Endometrium (tissue), 2 donors: ENCODE data around the gene CCDC34.
"Not testable (repeated sequence)": the region's sequence is repeated elsewhere in the genome, so short reads cannot be mapped to it uniquely, and the experiment has no call there.

Experiments used
- FAIRE-seq: peaks from 2 replicates; lab custom pipeline; 2012; peaks lifted over from hg19 to GRCh38; lab: Jason Lieb, UNC
- donor health status: control.
- donor health status: control.

CCDC34 gene

DNA sequence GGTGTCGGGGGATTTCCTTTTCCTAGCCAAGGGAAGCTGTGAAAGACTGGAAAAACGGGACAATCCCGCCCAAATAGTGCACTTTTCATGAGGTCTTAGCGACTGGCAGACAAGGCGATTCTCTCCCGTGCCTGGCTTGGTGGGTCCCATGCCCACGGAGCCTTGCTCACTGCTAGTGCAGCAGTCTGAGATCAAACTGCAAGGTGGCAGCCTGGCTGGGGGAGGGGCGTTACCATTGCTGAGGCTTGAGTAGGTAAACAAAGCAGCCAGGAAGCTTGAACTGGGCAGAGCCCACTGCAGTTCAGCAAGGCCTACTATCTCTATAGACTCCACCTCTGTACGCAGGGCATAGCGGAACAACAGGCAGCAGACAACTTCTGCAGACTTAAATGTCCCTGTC, 41.7 kb downstream of the CCDC34 start:
- FAIRE-seq = not testable (repeated sequence)

DNA sequence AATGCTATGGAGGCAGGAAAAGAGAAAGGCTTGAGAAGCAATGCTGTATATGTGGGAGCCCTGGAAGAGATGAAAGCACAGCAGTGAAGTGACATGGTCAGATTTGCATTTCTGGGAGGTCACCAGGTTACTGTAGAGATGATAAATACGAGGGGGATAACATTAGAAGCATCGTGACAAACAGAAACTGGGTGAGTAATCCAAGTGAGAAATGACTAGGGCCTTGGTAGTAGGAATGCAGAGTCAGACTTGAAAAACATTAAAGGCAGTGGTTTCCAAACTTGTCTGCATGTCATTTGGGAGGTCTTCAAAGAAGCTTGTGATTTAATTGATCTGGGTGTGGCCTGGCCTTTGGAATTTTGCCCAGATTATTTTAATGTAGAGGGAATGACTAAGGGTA, 43.9 kb downstream of the CCDC34 start:
- no peak for FAIRE-seq

DNA sequence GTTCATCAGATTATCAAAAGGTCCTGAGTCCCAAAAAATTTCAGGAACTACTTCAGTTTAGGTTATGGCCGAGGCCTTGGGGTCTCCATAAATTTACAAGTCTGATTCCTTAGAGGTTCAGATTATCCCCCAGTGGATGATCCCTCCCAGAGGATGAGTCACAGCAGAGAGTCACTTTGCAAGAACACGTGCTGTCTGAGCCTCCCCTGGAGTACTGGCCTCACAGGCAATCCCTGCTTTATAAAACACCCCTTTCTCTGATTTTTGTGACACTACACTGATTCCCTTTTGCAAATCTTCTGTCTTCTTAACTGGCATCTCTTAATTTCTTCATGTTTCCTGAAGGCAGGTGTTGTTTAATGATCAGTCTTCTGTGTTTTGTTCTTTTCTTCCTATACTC, 45.3 kb downstream of the CCDC34 start:
- no peak for FAIRE-seq

DNA sequence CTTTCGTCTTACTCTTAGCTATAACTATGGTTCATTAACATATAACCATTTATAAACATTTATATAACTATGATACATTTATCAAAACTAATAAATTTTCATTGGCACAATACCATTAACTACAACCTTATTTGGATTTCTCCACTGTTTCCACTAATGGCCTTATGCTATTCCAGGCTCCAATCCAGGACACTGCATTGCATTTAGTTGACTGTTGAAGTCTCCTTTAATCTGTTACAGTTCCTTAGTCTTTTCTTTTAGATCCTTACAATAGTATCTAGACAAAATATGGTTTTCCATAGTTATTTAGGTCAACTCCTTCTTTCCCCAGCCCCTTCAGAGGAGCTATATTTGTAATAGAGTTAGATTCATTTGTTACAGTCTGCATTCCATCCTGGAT, 47.2 kb downstream of the CCDC34 start:
- FAIRE-seq = no peak

DNA sequence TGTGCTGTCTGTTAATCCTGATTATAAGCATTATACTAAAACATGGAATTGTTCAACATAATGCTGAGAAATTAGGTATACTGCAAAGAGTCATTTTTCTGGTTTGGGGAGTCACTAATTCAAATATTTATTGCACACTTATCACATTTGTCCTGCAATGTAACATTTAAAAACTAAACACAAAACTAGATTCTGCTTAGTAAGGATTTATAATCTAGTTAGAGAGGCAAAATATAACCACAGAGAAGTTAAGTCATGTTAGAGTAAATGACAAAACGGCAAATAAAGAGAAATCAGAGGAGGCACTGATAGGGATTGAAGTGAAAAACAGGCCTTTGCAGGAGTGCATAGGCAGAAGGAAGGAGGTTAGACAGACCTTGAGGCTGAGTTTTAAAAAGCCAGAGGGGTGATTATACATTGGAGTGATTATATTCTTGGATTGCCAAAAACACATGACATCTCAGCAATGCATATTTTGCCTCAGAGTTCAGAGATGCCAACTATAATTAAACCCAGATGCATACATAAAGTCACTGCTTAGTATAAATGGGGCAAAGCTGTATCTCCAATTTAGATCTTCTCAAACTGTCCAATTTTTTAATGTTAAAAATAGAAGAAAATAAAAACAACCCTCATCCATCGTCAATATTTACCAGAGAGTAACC, 49.7 kb downstream of the CCDC34 start:
- no peak for FAIRE-seq

DNA sequence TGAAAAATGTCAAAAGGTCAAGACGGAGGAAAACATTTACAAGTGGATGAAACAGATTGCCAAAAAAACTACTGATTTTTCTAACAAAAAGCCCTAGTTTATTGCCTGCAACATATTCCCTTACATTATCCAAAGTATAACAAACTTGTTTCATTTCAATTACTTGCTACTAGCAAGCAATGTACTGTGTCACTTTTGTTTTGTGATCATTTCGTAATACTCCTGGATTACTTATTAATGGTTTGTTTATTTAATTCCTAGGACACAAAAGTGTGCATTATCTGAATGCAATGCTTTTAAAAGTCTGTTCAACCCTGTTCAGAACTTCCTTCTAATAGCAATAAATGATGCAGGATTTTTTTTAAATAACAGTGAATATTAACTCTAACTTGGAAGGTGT, 50.9 kb downstream of the CCDC34 start:
- peak; percentile 29 for FAIRE-seq

DNA sequence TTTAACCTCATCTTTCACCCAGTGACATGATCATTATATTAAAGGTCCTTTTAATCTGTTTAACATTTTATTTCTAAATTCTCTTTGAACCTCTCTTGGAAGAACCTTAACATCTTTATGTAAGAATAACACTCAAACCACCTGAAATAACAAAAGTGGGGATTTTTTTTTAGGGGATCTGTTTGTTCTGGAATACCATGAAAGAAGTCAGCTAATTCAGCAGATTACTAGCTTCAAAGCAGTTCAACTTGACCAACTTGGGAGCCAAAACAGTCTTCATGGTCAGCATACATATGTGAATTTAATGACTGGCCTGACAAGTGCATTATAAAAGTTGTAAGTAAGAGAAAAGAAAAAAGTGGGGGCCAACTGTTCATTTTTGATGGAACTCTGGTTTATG, 52.3 kb downstream of the CCDC34 start:
- FAIRE-seq = no peak

DNA sequence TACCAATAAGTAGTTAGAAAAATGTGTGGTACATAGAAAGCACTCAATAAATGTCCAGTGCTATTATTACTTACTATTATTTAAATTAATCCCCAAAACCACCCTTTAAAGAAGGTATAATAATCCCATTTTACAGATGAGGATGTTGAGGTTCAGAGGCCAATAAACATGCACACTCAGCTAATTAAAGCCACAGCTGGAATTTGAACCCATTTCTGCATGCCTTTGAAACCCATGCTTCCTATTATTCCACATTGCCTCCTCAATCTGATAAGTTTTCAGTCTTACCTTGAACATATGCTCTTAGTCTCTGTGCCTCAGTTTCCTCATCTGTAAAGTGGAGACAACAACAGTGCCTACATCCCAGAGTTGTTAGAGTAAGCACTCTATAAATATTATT, 52.8 kb downstream of the CCDC34 start:
- no peak for FAIRE-seq

DNA sequence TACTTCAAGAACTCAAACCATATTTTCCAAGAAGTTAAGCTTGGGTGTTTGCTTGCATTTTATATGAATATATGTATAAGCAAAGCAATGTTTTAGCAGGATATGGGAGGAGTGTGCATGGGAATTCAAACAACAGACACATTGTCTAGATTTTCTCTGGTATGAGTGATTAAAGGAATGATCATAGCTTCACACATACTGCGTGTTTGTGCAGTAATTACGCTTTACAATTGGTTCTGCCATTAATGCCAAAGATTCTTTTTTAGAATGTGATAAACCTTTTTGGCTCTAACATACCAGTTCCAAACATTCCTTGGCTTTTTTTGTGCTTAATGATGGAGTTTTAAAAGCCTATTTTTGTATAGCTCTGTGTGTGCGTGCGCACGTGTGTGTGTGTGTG, 54.0 kb downstream of the CCDC34 start:
- no peak for FAIRE-seq

DNA sequence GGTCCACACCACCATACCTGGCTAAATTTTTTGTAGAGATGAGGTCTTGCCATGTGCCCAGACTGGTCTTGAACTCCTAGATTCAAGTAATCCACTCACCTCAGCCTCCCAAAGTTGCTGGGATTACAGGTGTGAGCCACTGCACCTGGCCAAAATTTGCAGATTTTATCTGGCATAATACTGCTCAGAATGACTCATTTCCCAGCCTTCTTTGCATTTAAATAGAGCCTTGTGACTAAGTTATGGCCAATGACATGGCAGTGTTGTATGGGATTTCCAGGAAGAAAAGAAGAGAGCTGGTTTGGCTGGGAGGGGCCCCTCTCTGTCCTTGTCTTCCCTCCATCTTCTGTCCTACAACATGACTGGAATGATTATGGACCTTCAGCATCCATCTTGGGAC, 55.8 kb downstream of the CCDC34 start:
- no peak for FAIRE-seq

DNA sequence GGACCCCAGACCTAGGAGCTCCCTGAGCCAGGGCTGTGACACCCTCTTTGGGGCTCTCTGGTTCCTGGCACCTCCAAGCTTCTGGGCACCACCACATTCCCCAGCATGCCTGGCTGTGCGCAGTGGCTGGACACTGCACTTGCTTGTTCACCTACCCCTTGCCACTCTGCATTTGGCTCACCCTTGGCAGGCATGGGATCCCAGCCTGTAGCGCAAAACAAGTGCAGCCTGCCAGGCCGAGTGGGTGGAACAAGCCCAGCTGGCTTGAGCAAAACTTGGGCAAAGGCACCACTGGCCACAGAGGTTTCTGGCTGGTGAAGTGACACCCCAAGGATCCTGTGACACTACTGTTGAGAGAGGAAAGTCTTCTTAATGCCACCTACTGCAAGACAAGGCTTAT, 57.3 kb downstream of the CCDC34 start:
- no peak for FAIRE-seq

DNA sequence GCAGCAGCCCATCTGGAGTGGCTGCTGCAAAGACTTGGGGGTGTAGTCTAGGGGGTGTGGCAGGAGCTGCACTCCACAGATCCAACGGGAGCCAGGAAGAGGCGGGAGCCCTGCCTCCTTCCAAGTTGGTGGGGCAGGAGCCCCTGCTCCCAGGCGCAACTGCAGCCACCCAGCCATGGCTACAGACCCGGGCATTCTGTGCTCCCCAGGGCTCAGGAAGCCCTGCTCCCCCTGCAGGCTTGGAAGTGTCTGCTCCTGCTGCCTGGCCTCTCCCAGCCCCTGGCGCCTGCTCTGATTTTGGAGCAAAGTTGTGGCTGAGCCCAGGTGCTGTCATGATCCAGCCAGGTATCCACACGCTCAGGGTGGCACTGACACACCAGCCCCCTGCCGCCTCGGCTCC, 58.5 kb downstream of the CCDC34 start:
- FAIRE-seq = no peak

DNA sequence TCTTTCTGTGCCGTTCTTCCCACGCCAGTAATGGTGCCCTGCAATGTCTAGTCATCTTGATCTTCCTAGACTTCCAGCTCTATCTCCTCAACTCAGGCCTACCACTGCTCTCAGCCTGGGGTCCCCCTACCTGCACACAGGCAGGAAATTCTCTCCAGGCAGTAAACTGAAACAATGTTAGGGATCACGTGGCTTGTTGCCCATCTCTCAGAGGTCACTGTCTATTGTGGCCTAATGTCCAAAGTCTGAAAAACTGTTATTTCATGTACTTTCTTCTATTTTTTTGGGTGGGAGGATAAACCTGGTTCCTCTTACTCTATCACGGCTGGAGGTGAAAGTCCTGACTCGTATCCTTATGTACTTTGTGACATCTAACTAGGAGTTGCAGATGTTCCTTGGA, 59.1 kb downstream of the CCDC34 start:
- FAIRE-seq = no peak

DNA sequence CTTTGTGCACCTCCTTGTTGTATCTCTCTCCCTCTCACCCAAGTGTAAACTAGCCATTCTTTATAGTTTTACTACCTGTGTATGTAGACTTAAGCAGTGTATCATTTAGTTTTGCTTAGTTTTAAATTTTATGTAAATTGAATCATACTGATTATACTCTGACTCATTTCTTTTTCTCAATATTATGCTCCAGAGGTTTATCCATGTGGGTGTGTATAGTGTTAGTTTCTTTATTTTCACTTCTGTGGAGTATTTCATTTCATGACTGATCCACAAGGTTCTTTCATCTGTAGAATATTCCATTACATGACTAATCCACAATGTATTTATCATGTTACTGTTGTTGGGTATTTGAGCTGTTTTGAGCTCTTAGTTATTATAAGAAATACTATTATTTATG, 62.0 kb downstream of the CCDC34 start:
- FAIRE-seq = no peak

DNA sequence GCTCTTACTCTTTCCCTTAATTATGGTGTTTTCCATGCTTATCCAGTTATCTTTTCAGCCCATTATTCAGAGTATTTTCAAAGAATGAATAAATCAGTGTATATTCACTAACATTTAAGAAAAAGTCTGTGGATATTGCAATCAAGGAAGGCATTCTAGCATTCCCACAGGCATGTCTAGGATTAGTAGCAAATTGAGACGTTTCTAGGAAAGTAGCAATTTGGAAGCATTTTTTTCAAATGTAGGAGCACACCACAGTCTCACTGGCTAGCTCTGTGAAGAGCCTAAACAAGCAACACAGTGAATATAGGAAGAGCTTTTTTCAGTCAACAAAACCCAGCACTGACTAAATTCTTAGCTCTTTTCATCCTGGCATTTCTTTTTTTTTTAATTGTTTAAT, 65.4 kb downstream of the CCDC34 start:
- FAIRE-seq = no peak

DNA sequence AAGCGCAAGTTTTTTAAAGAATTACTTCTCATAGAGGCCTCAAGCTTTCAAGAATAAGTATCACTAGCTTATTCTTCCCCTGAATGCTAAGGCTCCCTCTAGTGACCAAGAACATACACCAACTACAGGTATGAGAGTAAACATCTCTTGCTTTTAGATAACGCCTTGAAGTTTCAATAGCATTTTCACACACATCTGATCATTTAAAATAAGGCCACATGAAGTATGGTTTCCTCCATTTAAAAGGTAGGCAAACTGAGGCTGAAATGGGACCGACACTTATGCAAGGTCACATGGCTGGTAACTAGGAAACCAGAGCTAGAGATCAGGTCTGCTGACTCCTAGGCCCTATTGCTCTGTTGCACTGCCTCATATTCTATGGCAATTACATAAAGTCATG, 66.5 kb downstream of the CCDC34 start:
- FAIRE-seq = no peak

DNA sequence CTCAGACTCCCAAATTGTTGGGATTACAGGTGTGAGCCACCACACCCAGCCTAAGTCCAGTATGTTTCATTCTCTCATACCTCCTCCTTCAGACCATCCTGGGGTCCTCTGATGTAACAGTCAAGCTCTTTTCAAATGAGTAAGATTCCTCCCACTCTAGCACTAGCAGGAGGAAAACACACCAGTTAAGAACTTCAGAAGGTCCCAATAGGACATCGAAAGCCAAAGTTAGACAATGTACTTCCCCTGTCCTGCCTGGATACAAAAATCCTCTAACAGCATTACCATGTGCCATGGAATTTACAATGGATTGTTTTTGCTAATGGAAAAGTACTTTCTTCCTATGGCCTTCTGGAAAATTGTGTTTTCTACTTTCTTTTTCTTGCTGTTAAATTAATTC, 67.1 kb downstream of the CCDC34 start:
- no peak for FAIRE-seq

DNA sequence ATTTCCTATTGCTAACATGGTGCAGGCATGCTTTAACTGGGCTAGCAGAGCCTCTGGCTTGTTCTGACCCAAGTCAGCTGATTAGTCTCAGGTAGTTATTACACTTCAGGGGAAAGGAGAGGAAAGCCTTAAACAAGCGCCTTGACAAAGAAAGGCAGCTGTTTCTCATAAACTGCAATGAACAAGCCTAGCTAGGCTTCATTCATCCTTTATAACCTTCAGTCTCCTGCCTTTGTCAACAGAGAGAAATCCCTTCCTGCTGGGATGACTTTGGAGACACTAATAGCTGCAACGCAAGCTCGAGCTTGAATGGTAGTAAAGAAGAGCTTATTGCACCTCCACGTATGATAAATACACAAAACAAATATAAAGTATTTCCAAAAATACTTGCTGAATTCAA, 68.4 kb downstream of the CCDC34 start:
- FAIRE-seq = no peak

DNA sequence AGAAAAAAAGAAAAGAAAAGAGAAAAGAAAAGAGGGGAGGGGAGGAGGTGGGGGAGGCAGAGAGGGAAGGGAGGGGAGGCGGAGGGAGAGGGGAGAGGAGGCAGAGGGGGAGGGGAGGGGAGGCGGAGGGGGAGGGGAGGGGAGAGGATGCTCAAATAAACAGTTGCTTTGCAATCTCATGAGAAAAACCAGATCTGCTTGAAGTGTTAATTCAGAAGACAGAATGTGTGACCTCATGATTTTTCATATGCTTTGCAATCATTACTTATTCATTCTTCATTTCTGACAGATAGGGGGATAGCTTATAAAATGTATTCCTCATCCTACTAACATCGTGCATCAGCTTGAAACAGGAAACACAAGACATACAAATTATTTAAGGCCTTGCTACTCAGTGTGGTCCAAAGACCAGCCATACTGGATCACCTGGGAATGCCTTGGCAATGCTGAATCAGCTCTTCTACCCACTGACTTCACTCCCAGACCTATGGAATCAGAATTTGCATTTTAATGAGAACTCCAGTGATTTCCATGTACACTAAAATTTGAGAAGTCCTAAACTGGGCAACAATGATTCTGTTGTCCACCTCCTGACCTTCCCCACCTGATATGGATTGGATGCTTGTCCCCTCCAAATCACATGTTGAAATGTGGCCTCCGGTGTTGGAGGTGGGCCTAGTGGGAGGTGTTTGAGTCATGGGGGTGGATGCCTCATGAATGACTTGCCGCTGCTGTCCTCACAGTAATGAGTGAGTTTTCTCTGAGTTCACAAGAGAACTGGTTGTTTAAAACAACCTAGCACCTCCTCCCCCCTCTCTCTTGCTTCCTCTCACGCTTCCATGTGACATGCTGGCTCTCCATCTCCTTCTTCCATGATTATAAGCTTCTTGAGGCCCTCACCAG, 69.2 kb downstream of the CCDC34 start:
- no peak for FAIRE-seq

DNA sequence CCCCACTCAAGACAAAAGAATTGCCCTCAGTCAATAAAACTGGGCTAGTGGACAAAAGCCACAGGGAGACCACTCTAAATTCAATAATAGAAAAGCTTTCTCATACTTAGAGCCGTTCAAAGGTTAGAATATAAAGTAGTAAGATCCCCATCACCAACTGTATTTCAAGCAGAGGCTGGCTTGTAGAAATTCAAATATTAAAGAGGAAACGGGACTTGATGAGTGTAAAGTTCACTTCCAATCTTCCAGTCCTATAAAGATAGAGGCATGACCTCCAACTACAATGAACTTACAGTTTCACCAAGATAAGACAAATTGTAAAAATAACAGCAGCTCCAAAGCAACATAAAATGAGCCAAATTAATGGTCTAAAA, 70.4 kb downstream of the CCDC34 start:
- no peak for FAIRE-seq

DNA sequence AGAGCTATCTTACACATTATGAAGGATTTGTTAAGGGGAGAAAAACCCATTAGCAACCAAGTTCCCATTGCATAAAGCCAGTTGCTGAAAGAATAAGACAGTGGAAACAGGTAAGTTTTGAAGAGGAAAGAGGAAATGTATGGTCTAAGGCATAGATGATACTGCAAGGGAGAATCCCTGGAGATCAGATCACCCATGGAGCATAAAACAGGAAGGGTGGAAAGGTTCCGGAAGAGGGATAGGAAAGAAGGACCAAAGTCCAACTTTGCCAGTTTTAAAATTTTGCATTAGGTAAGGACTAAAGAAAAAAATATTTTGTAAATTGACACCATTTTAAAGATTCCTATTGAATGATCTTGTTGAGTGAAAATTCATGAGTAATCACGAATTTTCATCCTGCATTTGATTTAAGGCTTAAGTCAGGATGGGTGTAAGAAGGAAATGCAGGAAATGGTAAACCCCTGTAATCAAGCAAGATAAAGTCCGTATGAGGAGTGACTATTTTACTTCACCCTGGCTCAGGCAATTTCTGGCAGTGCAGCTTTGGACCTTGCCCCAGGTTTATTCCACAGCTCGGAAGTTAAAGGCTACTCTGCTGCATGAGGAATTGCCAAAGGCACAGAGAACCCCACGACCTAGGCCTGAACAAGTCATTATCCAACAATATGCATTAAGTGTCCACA, 70.9 kb downstream of the CCDC34 start:
- no peak for FAIRE-seq

DNA sequence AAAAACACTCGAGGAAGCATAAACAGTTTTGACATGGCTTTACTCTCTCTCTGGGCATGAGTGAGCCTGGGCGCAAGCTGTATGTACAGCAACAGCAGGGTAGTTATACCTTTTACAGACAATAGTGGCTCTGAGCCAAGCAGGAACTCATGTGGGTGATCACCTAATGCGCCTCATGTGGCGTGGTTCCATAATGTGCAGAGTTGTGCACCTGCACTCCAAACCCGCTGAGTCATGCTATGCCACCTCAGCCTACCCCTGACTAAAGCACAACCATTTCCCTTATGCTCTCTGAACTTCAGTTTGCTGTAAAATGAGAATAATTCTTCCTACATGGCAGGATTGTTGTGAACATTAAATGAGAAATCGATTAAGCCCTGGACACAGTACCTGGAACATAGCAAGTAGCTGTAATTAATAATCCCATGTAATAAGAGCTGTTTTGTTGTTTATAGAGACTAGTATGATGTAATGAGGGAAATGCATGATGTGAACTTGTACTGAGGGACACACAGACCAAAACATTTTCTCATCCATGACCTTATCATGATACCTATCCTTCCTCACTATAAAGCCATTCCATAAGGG, 71.6 kb downstream of the CCDC34 start:
- FAIRE-seq = no peak
